H9 (cell line): ENCODE measurements around the gene P2RX2. TPM values are rescaled to one million over a fixed set of nuclear protein-coding genes. Genes with fewer than 3 reads are reported as not detected.

Experiments used
- DNase-seq: peaks from one replicate; pipeline ENCODE4 v3.0.0-alpha.2; 2017
- H2AFZ ChIP-seq: one replicate; pipeline ENCODE4 v1.6.1; 2013; ENCODE audit warnings: mild to moderate bottlenecking, low read length, control low read depth, moderate library complexity
- H2AK5ac ChIP-seq: 2 replicates; pipeline ENCODE4 v1.6.1; 2013; ENCODE audit warnings: low read length, control low read depth, mixed read lengths; ENCODE audit not compliant: insufficient read length
- H2BK120ac ChIP-seq: one replicate; pipeline ENCODE4 v1.6.1; 2013; ENCODE audit warnings: low read depth, mild to moderate bottlenecking, low read length, control low read depth, inconsistent platforms; ENCODE audit not compliant: poor library complexity, severe bottlenecking
- H2BK12ac ChIP-seq: 2 replicates; pipeline ENCODE4 v1.6.1; 2013; ENCODE audit warnings: low read length, control low read depth, mixed read lengths, low read depth; ENCODE audit not compliant: insufficient read length
- H2BK15ac ChIP-seq: 2 replicates; pipeline ENCODE4 v1.6.1; 2013; ENCODE audit warnings: low read depth, low read length, control low read depth
- H2BK20ac ChIP-seq: one replicate; pipeline ENCODE4 v1.6.1; 2013; ENCODE audit warnings: low read depth, mild to moderate bottlenecking, low read length, control low read depth, inconsistent platforms; ENCODE audit not compliant: poor library complexity, severe bottlenecking
- H2BK5ac ChIP-seq: 2 replicates; pipeline ENCODE4 v1.6.1; 2013; ENCODE audit warnings: low read length, control low read depth, mixed read lengths; ENCODE audit not compliant: insufficient read length
- H3K14ac ChIP-seq: 2 replicates; pipeline ENCODE4 v1.6.1; 2013; ENCODE audit warnings: low read length, control low read depth; ENCODE audit not compliant: insufficient read depth
- H3K18ac ChIP-seq: 2 replicates; pipeline ENCODE4 v1.6.1; 2013; ENCODE audit warnings: low read depth, mild to moderate bottlenecking, mixed read lengths, low read length, control low read depth; ENCODE audit not compliant: insufficient read length
- H3K23ac ChIP-seq: 2 replicates; pipeline ENCODE4 v1.6.1; 2013; ENCODE audit warnings: low read length, control low read depth, mixed read lengths, low read depth; ENCODE audit not compliant: insufficient read length
- H3K23me2 ChIP-seq: 2 replicates; pipeline ENCODE4 v1.6.1; 2013; ENCODE audit warnings: low read depth, mild to moderate bottlenecking, mixed read lengths, low read length, control low read depth; ENCODE audit not compliant: insufficient read length, poor library complexity, severe bottlenecking
- H3K27ac ChIP-seq: 2 replicates; pipeline ENCODE4 v1.5.1; 2013; ENCODE audit warnings: low read length, control low read depth, mixed read lengths, low read depth; ENCODE audit not compliant: insufficient read length
- H3K27me3 ChIP-seq: 2 replicates; pipeline ENCODE4 v1.6.1; 2013; ENCODE audit warnings: low read length, control low read depth, inconsistent platforms; ENCODE audit not compliant: insufficient read depth
- H3K4ac ChIP-seq: 2 replicates; pipeline ENCODE4 v1.6.1; 2013; ENCODE audit warnings: low read depth, mild to moderate bottlenecking, control low read depth, inconsistent platforms, low read length, moderate library complexity
- H3K4me1 ChIP-seq: 2 replicates; pipeline ENCODE4 v1.6.1; 2013; ENCODE audit warnings: low read length, control low read depth, inconsistent platforms; ENCODE audit not compliant: insufficient read depth
- H3K4me2 ChIP-seq: 2 replicates; pipeline ENCODE4 v1.6.1; 2013; ENCODE audit warnings: low read length, control low read depth, mixed read lengths; ENCODE audit not compliant: insufficient read length, insufficient read depth
- H3K56ac ChIP-seq: 2 replicates; pipeline ENCODE4 v1.6.1; 2013; ENCODE audit warnings: low read depth, mild to moderate bottlenecking, mixed read lengths, low read length, control low read depth; ENCODE audit not compliant: insufficient read length
- H3K79me1 ChIP-seq: 2 replicates; pipeline ENCODE4 v1.6.1; 2013; ENCODE audit warnings: low read depth, mild to moderate bottlenecking, moderate library complexity, low read length, control low read depth, inconsistent platforms; ENCODE audit not compliant: insufficient read depth, poor library complexity, severe bottlenecking
- H3K79me2 ChIP-seq: 2 replicates; pipeline ENCODE4 v1.6.1; 2013; ENCODE audit warnings: low read length, control low read depth, inconsistent platforms; ENCODE audit not compliant: insufficient read depth
- H3K9ac ChIP-seq: 2 replicates; pipeline ENCODE4 v1.6.1; 2013; ENCODE audit warnings: low read length, control low read depth, mixed read lengths; ENCODE audit not compliant: insufficient read length; ENCODE audit errors: extremely low read depth
- H3K9me3 ChIP-seq: one replicate; pipeline ENCODE4 v1.6.1; 2013; ENCODE audit warnings: low read depth, low read length, inconsistent platforms; ENCODE audit not compliant: control insufficient read depth
- H3T11ph ChIP-seq: one replicate; pipeline ENCODE4 v1.6.1; 2013; ENCODE audit warnings: mild to moderate bottlenecking, low read length, control low read depth, inconsistent platforms
- H4K20me1 ChIP-seq: one replicate; pipeline ENCODE4 v1.6.1; 2013; ENCODE audit not compliant: control insufficient read depth, insufficient read length, insufficient read depth
- H4K5ac ChIP-seq: 2 replicates; pipeline ENCODE4 v1.6.1; 2013; ENCODE audit warnings: low read depth, mild to moderate bottlenecking, mixed read lengths, low read length, control low read depth; ENCODE audit not compliant: insufficient read length
- H4K8ac ChIP-seq: replicated peaks from 2 replicates; pipeline ENCODE4 v1.6.1; 2013; ENCODE audit warnings: low read length, control low read depth, mixed read lengths, low read depth; ENCODE audit not compliant: insufficient read length
- H4K91ac ChIP-seq: 2 replicates; pipeline ENCODE4 v1.6.1; 2013; ENCODE audit warnings: low read depth, mild to moderate bottlenecking, moderate library complexity, mixed read lengths, low read length, control low read depth; ENCODE audit not compliant: insufficient read length
- H3K27ac Mint-ChIP-seq, 3 experiments: 2 replicates in 2 of 3; 3 replicates in 1 of 3; pipeline ENCODE4 v1.8.0; 2020 to 2021; ENCODE audit warnings: mixed read lengths in 3 of 3, mild to moderate bottlenecking in 1 of 3, moderate library complexity in 1 of 3
- H3K27me3 Mint-ChIP-seq: 2 replicates; pipeline ENCODE4 v1.8.0; 2021; ENCODE audit warnings: low read depth, mild to moderate bottlenecking, moderate library complexity, mixed read lengths
- H3K36me3 Mint-ChIP-seq, 3 experiments: 2 replicates in 2 of 3; 3 replicates in 1 of 3; pipeline ENCODE4 v1.8.0; 2020 to 2021; ENCODE audit warnings: low read depth in 3 of 3, mixed read lengths in 3 of 3; ENCODE audit not compliant: insufficient read depth in 1 of 3
- H3K4me1 Mint-ChIP-seq, 2 experiments: 2 replicates each; pipeline ENCODE4 v1.8.0; 2020; ENCODE audit warnings: mixed read lengths in 2 of 2
- H3K4me3 Mint-ChIP-seq, 2 experiments: 2 replicates in 1 of 2; 3 replicates in 1 of 2; pipeline ENCODE4 v1.8.0; 2020 to 2021; ENCODE audit warnings: mild to moderate bottlenecking in 2 of 2, mixed read lengths in 2 of 2, moderate library complexity in 1 of 2
- H3K9me3 Mint-ChIP-seq, 2 experiments: 2 replicates in 1 of 2; 3 replicates in 1 of 2; pipeline ENCODE4 v1.8.0; 2020; ENCODE audit warnings: mild to moderate bottlenecking in 2 of 2, mixed read lengths in 2 of 2, moderate library complexity in 1 of 2
- CTCF ChIP-seq: fragments of 200-600 bp; sonication (generic); conservative IDR thresholded peaks from 3 replicates; pipeline ENCODE4 v1.8.0; 2021; ENCODE audit warnings: antibody characterized with exemption, mild to moderate bottlenecking
- WGBS: extraction: QIAGEN DNeasy Blood & Tissue Kit; methylation state at CpG from one replicate; pipeline ENCODE4 v1.1.7; 2013; ENCODE audit warnings: missing lambda C conversion rate, low lambda C conversion rate, mixed read lengths; ENCODE audit not compliant: insufficient read length; ENCODE audit errors: extremely low coverage; 5-methylcytosine and 5-hydroxymethylcytosine counted together
- total RNA-seq: library from RNA; stranded (reverse); gene quantifications from 2 replicates; pipeline ENCODE4 v1.2.1, GENCODE V29; 2021

Gene P2RX2
- total RNA-seq, 1 experiment from 2014 or later, result 1.8 TPM

GRCh38 chr12:132578118-132578517, 40.5 kb upstream of the P2RX2 start:
- Histone ChIP-seq H3K4ac (no peak overlapping the region), H3K79me2 (no peaks in the 10 kb centered on the region), H3K79me1 (no peaks in the 10 kb centered on the region), H3K9me3 (no peaks in the 10 kb centered on the region), H3T11ph (no peak overlapping the region), H3K9ac (no peak overlapping the region), H3K18ac (no peak overlapping the region), H2BK12ac (no peak overlapping the region), H4K20me1 (peaks cover 2% of the 10 kb centered on the region), H2BK120ac (no peak overlapping the region), H3K23ac (no peak overlapping the region), H3K27ac (no peak overlapping the region), H3K56ac (no peak overlapping the region), H3K23me2 (peaks cover 12% of the 10 kb centered on the region), H3K4me1 (no peaks in the 10 kb centered on the region), H2BK20ac (no peak overlapping the region), H2BK5ac (no peak overlapping the region), H3K14ac (no peak overlapping the region), H3K27me3 (no peaks in the 10 kb centered on the region; the same call in 1 of the 2 replicates), H4K8ac (no peak overlapping the region), H4K5ac (no peak overlapping the region), H2AK5ac (no peak overlapping the region), H3K4me2 (no peak overlapping the region), H4K91ac (no peak overlapping the region), H2AFZ (no peak overlapping the region), H2BK15ac (no peak overlapping the region)
- TF ChIP-seq CTCF, result no peak
- no peak for DNase-seq
- Mint-ChIP-seq H3K4me1 (no peaks in the 10 kb centered on the region), H3K4me3 (no peak overlapping the region), H3K27ac (no peak overlapping the region), H3K36me3 (peaks cover 16 to 46% (median 44%) of the 10 kb centered on the region in 3 experiments; a peak in 6 of 7 replicates), H3K9me3 (no peaks in the 10 kb centered on the region), H3K27me3 (peaks cover 42% of the 10 kb centered on the region)
- no CpG with 5 or more reads among the region's 11 CpGs for WGBS
